ENCODE results near the gene UGT1A9.

The UGT1A9 gene

DNA sequence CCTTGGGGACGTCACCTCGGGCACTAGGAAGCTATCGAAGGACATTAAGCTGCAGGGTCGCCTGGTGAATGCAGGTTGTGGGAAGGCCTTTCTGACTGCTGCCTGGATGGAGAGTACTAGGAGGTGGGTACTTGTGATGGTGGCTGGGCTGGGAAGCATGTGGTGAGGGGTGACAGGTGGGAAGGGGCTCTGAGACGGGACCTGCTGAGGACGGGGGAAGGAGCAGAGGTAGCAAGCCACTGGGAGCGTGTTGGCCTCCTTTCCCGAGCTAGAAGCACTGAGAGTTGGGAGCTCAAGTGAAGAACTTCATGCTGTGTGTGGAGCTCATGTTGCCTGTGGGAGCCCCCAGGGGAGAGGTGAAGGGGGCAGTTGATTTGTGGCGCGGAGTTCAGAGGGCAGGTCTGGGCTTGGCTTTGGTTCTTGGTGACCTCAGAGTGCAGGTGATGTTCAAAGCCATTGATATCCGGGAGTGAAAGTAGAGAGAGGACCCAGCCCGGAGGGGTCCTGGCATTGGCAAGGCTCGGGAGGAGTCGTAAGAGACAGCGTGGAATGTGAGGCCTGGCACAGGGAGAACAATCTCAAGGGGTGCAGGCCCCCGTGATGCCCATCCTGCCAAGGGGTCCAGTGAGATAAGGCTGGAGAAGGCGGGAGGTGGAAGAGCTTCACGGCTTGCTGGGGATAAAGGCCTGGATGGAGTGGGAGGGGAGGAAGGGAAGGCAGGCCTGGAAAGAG lies 119.6 kb downstream of the UGT1A9 start:
- Histone ChIP-seq H3K27ac (no peak overlapping the region), H3K4me3 (no peak overlapping the region)

DNA sequence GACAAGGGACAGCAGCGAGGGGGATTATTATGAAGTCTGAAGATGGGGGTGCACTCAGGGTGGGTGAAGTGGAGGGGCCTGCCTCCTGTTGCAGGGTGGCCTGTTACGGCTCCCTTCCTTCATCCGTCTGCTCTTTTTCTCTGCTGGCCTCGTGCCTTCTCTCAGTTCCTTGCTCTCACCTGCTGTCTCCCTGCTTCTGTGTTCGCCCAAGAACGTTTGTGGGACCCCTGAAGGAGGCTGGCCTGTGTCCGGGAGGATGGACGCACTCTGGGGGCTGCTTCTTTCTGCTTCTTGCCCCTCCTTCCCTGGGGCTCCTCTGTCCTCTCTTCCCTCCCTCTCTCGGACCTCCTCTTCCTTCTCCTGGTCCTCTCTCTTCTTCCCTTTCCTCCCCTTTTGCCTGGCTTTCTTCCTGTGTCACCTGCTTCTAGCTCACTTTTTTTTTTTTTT lies 120.2 kb downstream of the UGT1A9 start:
- H3K27ac ChIP-seq: no peak overlapping the region
- H3K4me3 ChIP-seq: no peak overlapping the region

DNA sequence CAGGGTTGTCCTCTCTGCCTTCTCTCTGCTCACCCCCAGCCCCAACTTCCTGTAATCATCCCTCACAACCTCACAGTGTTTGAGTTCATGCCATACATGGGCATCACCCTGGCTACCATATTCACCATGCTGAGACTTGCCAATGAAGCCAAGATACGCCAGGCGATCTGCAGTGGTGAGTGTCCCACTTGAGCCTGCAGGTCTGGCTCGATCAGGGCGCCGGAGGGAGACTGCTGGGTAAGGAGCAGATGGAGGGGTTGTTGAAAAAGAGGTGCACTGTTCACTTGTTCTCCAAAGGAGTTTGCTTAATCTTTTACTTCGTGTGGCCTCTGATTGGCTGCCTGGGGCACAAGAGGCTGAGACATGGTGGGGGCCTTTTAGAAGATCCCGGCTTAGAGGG lies 121.0 kb downstream of the UGT1A9 start:
- Histone ChIP-seq H3K4me3 (no peak overlapping the region), H3K27ac (no peak overlapping the region)

DNA sequence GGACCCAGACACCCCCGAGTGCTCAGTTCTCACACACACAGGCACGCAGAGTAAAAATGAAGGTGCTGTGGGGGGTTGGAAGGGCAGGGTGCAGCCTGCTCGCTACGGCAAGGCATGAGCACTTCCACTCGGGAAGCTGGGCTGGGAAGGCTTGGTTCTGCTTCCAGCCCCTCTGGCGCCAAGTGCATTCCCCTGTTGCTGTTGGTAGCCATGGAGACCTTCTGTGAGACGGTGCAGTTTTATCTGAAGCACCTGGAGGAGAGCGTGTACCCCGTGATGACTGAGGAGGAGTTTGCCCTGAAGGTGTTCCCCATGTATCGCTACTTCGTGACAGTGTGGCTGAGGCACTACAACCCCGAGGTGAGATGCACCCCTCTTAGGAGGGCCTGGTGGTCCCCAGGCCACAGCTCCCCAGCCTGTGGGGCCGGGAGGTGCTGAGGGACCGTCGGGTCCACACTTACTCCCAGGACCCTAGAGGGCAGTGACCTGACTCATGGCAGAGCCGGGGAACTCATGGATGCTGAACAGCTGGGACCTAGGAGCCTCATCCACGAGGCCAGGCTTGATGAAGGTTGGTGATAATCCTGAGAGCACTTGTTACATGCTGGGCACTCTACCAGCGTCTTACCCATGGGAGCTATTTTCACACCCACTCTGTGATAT lies 121.9 kb downstream of the UGT1A9 start:
- H3K27ac ChIP-seq: no peak overlapping the region
- no peak overlapping the region for H3K4me3 ChIP-seq

DNA sequence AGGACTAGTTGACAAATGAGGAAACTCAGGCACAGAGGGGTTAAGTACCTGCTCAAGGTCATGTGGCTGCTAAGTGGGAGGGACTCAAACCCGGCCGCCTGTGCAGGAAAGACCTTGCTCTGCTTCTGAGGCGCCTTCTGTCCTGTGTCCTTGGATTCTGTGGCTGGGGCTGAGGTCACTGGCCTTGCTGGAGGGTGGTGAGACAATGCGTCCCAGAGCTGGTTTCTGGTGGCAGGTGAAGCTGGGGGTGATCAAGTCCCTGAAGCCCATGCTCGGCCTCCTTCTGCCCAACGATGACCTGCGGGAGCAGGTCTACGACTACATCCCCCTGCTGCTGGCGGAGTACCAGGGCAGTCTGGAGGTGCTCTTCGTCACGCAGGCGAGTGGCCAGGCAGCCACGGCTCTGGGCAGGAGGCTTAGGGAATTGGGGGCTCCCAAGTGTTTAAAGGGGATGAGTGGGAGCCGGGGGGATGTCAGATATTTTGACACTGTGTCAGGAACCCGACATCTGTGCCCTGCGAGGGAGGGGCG lies 122.5 kb downstream of the UGT1A9 start:
- H3K27ac ChIP-seq: no peak overlapping the region

DNA sequence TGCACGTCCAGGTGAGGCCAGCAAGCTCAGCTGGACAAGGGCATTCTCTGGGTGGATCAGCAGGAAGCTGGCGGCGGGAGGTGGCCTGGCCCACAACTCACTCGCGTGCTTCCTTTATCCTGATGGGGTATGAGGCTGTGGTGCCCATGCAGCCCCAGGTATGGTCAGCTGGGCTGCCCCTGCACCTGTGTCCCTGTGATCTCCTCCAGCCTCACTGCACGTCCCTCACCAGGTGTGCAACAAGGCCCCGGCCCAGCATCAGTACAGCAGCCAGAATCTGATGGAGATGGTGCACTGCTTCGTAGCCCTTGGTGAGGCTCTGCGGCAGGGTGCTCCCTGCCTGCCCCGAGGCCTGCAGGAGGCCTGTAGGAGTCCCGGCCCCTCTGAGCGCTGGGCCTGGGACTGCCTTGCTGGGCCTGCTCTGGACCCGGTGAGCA lies 124.1 kb downstream of the UGT1A9 start:
- H3K4me3 ChIP-seq: no peak overlapping the region
- no peak overlapping the region for H3K27ac ChIP-seq

More for the DNA sequence above, 122.5 kb downstream of the UGT1A9 start:
- no peak overlapping the region for H3K4me3 ChIP-seq

DNA sequence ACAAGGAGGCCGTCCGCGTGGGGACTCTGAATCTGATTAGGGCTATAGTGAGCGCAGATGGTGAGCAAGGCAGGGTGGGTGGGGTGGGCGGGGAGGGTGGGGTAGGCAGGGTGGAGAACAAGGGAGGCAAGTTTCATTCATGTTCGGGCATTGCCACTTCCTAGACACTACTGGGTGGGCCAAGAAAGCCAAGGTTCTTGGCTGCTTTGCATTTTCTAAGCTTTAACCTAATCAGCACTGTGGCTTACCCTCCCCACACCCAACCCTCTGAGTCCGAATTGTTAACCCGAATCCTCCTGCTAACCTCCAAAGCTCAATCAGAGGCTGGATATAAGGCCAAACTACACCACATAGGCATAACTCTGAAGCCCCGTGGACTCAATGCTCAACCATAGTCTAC lies 124.6 kb downstream of the UGT1A9 start:
- H3K27ac ChIP-seq: no peak overlapping the region
- no peak overlapping the region for H3K4me3 ChIP-seq

DNA sequence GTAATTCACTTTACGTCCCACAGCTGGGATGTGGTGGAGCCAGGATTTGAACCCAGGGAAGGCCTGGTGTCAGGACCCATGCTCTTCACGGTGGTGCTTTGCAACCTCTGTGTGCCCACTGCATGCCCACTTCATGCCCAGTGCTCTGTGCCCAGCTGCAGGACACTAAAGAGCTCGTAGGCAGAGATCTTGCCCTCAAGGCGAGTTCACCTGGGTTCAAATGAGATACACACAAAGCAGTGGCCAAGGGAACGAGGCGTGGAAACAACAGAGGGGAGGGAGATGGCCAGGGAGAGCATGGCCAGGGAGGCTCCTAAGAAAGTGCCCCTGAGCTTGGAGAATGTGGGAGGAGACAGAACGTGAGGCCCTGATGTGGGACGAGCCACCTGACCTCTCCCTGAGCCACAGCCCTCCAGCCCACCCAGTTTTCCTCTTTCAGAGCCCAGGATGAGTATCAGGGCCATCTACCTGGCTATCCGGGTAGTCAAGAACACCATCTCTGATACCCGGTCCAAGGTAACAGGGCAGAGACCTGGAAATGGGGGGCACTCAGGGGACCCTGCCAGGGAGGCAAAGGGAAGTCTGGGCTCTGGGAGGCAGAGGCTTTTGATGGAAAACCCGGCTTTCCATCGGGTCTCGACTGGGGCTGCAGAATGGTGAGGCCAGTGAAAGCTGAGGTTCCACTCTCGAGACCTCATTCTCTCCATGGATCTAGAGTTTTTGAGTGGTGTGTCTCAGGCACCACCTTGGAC lies 126.8 kb downstream of the UGT1A9 start:
- H3K4me3 ChIP-seq: no peak overlapping the region
- H3K27ac ChIP-seq: no peak overlapping the region

DNA sequence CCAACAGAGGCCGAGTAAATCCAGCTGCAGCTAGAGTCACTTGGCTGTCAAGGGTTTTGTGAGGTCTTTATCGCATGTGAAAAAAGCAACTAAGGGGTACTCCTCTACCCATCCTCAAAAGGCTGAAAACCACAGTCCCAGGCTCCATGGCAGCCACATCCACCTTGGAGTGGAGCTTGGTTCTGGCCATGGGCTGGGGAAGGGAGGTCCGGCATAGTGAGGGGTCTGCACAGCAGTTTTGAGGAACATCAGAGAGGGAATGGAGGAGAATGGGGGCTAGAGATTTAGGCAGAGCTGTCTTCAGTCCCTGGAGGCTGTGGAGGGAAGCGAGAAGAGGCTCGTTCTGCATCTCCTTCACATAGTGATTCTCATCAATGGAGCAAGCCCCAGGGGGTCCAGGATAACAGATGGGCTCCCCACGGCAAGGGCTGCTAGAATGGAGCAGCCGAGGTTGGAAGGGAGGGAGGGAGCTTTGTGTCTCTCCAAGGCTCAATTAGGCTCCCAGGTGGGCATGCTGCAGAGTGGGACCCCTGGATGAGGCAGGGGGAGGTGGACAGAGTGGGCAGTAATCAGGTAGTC lies 127.5 kb downstream of the UGT1A9 start:
- Histone ChIP-seq H3K27ac (no peak overlapping the region), H3K4me3 (no peak overlapping the region)

DNA sequence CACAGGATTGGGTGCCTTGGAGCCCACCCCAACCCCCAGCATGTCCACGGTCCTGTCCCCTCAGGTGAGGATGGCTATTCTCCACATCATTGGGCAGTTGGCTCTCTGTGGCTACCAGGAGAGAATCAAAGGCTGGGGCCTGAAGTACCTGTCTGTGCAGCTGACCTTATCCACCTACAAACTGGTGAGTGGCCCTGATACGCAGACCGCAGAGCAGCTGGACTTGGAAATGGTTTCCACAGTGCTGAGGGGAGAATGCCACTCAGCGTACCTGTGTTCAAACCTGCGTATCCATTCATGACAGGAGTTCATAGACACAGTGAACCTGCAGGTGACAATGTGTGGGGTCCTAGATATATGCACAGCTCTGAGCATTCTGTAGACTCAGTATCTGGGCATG lies 128.0 kb downstream of the UGT1A9 start:
- Histone ChIP-seq H3K4me3 (no peak overlapping the region), H3K27ac (no peak overlapping the region)

DNA sequence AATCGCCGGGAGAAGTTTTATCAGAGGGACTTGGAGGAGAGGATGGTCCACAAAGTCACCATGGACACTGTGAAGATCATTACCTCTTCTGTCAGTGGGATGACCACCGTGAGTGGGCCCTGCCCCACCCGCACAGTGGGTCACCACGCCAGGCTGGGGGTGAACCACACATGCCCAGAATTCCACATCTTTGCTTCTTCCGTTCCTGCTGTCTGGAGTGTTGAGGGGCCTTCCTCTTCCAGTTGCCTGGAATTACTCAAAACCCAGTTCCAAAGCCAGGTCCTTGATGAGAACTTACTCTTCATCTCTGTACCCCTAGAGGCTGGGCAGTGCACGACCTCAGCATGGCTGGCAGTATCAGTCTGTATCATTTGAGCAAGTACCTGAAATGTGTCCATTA lies 128.5 kb downstream of the UGT1A9 start:
- Histone ChIP-seq H3K27ac (no peak overlapping the region), H3K4me3 (no peak overlapping the region)

DNA sequence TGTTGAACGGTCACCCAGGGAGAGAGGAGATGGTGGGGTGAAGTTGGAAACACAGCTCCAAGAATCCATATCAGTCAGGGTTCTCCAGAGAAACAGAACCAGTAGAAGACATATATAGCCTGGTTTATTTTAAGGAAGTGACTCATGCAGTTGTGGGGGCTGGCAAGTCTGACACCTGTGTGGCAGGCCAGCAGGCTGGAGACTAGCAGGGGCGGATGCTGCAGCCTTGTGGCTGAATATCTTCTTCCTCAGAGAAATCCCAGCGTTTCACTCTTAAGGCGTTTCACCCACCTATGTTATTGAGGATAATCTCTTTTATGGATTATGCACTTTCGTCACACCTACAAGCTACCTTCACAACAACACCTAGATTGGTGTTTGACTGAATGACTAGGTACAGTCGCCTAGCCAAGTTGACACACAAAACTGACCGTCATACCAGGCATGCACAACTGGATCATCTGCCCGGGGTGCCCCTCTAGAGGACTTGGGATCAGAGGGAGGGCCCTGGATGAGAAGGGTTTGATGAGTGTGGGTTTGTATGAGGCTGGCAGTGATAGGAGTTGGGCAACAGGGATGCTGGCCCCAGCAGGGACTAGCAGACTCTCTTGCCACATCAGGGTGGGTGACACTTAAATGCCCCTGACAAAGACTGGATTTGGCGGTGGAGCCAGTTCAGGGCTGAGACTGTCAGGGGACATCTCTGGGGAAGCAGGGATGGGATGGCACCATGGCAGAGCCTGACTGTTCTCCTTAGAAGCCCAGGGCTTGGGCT lies 129.8 kb downstream of the UGT1A9 start:
- H3K4me3 ChIP-seq: no peak overlapping the region
- no peak overlapping the region for H3K27ac ChIP-seq

DNA sequence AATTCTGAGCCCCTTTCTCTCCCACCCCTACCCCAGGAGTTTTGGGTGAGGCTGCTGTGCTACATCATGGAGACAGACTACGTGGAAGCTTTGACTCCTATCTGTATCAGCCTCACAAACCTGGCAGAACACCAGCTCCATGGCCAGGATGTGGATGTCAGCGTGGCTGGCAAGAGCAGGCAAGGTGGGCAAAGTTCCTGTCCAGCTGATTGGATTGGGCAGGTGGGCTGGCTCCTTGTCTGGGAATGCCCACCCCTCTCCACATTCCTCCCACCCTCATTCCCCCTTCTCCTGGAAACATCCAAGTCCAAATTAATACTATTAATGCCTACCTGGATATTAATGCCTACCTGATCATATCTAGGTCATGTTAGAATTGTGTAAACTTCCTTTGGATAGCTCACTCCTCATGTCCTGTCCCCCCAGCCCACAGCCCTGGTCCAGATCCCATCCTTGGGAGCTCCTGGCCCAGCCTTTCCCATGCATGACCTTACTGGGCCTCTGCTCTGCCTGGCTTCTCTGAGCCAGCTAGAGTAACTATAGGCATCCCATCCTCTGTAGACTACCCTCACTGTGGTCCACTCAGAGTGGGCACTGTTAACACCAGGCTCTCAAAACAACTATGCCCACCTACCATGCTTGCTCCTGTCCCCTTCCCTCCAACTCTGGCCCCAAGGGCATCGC lies 130.6 kb downstream of the UGT1A9 start:
- no peak overlapping the region for H3K27ac ChIP-seq
- no peak overlapping the region for H3K4me3 ChIP-seq

DNA sequence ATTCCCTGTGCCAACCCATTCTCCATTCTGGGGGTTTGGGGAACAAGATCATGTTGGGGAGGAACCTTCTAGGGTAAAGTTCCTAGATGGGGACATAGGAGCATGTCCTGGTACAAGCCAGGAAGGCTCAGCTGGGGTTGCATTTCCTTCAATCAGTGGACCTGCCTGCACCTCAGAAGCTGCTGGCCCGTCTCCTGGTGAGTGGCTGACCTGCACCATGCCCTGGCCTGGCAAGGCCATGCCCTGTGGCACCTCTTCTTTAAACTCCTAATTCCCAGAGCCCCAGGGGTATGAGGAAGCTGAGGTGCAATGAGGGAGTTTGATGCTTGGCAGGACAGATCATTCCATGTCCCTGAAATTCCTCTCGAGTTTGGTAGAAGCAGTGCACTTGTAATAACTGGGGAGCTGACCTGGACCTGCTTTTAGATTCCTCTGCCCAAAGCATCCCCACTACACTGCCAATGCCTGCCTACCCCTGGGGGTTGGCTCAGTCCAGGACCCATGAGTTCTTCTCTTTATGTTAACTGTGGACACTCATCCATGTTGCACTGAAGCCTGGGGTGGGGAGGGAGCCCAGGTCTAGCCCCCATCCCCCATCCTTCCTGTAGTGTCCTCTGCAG lies 131.7 kb downstream of the UGT1A9 start:
- H3K4me3 ChIP-seq: no peak overlapping the region
- H3K27ac ChIP-seq: no peak overlapping the region

DNA sequence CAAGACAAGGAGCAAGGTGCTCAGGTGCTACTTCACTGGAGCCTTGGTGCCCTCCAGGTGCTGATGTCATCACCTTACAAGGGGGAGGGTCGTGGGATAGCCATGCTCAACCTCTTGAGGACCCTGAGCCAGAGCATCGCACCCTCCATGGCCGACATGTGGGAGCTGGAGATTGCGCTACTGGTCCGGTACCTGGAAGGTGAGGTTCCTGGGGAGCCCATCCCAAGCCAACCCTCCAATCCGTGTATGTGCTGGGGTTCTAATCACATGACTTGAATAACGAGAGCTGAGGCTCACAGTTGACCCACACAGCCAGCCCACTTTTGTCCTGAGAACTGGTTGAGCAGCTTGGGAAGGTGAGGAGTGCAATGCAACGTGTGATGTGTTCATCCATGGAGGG lies 132.3 kb downstream of the UGT1A9 start:
- H3K4me3 ChIP-seq: no peak overlapping the region
- H3K27ac ChIP-seq: no peak overlapping the region

DNA sequence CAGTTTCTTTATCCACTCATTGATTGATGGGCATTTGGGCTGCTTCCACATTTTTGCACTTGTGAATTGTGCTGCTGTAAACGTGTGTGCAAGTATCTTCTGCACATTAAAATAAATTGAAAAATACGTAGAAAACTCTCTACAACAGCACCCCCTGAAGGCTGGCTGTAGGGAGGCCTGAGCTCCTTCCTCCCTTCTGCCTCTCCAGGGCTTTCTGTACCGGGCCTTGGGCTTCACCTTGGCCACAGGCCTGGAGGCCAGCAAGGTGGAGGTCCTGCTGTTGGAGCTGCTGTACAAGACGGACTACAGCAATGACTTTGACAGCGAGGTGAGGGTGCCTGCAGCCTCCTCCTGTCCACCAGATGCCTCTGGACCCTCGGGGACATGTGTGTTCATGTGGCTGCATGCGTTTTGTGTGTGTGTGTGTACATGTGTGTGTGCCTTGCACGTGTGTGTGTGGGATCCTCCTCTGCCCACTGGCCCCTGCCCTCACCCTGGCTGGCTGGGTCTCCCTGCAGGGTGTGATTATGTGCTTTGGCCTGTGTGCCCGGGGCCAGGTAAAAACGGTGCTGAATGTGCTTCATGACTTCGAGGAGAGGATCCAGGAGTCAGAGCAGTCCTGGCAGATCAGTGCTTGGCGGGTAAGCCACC lies 135.6 kb downstream of the UGT1A9 start:
- no peak overlapping the region for H3K4me3 ChIP-seq
- no peak overlapping the region for H3K27ac ChIP-seq

DNA sequence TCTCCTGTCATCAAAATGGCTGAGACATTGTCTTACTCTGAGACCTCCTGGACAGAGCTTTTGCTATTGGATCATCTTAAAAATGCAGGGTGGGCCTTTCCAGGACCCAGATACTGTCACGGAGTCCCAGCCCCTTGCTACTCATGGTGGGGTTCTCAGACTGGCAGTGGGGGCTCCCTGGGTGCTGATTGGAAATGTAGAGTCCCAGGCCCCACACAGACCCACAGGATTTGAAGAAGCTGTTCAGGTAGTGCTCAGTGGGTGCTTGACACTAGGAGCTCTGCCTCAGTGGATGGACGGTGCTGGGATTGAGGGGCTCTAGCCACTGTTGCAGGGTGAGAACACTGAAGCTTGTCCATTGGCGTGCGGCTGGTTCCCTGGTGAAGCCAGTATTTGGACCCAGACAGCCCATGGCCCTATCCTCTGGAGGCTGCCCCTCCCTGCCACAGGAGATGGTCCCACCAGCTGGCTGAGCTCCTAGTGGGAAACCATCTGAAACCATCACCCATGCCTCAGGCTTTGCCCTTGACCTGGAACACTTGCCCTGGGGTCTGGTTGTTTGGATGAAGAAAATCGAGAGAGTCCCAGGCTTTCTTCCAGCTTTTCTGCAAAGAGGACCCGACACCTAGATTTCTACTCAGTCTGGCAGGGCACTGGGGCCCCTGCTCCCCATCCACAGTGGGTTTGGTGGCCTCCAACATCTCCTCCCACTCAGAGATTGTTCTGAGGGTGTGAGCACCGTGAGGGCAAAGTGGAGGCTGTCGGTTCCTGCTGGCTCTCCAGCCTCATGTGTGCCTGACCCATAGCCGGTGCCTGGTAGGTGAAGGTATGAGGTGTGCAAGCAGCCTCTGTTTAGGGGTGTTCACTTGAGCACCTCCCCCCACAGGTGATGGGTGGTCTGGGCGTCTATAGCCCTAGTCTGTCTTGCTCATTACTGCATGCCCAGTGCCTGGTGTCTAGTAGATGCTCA lies 136.6 kb downstream of the UGT1A9 start:
- H3K27ac ChIP-seq: no peak overlapping the region
- H3K4me3 ChIP-seq: no peak overlapping the region
